ENCODE data around the gene ABAT. TPM values are rescaled to one million over a fixed set of nuclear protein-coding genes. Genes with fewer than 3 reads are reported as not detected.

The ABAT gene
- total and polyA plus RNA-seq, 2 experiments from 2014 or later, result 31.2 to 59.1 TPM

DNA sequence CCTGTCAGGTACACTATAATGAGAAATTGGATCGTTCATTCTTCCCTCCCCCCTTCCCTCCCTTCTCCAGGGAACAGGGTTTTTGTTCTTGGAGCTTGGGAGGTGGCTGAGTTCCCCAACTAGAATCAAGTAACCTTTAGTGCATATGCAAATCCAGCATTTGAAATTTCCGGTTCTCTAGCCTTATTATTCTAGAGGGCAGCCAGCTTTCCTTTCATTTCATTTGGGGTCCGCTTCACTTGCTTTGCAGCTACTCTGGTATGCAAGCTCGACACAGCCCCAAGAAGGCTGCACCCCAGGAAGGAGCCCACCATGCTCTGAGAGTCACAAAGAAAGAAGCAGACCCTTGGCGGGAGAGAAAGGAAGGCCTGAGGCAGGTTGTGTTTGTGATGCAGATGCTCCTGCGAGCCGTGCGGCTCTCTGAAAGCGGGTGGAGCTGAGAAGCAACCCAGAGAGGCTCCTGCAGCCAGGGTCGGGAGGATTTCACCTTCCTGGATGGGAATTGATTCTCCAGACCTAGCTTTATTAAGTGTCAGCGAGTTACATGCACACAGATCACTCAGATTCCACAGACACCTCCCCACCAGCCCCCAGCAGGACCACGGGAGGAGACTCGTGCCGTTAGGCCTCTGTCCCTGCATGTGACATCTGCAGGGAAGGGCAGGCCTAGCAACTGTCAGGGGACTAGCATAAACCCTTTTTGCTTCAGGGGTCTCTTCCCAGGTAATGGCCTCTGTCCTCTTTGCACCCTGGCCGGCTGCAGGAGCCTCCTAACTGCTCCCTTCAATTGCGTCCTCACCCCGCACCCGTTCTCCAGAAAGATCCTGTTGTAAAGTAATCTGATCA is 157.7 kb downstream of the ABAT start:
- H4K20me1 ChIP-seq (ENCODE audit: insufficient read depth, poor library complexity, severe bottlenecking), result no peaks in the 10 kb centered on the region
- H3K4me3 ChIP-seq, result no peak overlapping the region
- DNase-seq (ENCODE audit: low spot score), result no peak
- H3K4me1 ChIP-seq (ENCODE audit: insufficient read depth), result no peaks in the 10 kb centered on the region
- no peaks in the 10 kb centered on the region for H3K27me3 ChIP-seq
- H3K9me2 ChIP-seq (replicated peaks; ENCODE audit: insufficient read depth), result no peaks in the 10 kb centered on the region
- WGBS (ENCODE audit: low lambda C conversion rate, missing lambda C conversion rate), result 80% methylated on average over 18 of the region's 18 CpGs
- no peak for TF ChIP-seq EZH2 (IDR thresholded peaks at IDR 0.05; ENCODE audit: borderline replicate concordance)
- TF ChIP-seq EZH2phosphoT487 (IDR thresholded peaks at IDR 0.05; ENCODE audit: low read depth, severe bottlenecking, unreplicated experiment), result no peak
- TF ChIP-seq, protein P1, sequence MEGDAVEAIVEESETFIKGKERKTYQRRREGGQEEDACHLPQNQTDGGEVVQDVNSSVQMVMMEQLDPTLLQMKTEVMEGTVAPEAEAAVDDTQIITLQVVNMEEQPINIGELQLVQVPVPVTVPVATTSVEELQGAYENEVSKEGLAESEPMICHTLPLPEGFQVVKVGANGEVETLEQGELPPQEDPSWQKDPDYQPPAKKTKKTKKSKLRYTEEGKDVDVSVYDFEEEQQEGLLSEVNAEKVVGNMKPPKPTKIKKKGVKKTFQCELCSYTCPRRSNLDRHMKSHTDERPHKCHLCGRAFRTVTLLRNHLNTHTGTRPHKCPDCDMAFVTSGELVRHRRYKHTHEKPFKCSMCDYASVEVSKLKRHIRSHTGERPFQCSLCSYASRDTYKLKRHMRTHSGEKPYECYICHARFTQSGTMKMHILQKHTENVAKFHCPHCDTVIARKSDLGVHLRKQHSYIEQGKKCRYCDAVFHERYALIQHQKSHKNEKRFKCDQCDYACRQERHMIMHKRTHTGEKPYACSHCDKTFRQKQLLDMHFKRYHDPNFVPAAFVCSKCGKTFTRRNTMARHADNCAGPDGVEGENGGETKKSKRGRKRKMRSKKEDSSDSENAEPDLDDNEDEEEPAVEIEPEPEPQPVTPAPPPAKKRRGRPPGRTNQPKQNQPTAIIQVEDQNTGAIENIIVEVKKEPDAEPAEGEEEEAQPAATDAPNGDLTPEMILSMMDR (IDR thresholded peaks at IDR 0.05; ENCODE audit: poor library complexity), result no peak
- H3K9me3 ChIP-seq (ENCODE audit: low read depth), result no peaks in the 10 kb centered on the region
- H3K27ac ChIP-seq, result no peak overlapping the region
- peaks cover 24% of the 10 kb centered on the region for H3K79me2 ChIP-seq
- no peak overlapping the region for H2AFZ ChIP-seq
- H3K36me3 ChIP-seq (replicated peaks; ENCODE audit: insufficient read depth, low read depth), result no peaks in the 10 kb centered on the region
- H3K4me2 ChIP-seq, result no peak overlapping the region

DNA sequence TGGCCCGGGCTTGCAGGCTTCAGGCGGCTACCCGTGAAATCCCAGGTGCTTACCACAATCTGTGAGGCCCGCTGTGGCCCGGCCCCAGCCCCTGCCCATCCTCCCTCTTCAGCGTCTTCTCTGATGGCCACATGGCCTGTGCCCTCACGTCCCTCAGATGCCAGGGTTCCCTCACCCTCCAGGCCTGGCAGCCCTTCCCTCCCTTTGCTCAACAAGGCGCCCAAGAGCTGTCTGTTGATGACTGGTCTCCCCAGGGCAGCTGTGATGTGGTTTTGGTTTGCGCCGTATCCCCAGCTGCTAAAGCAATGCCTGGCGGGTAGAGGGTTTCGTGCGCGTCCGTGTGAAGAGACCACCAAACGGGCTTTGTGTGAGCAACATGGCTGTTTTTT is 158.3 kb downstream of the ABAT start:
- Histone ChIP-seq H3K27me3 (no peaks in the 10 kb centered on the region), H2AFZ (no peak overlapping the region), H3K4me3 (no peak overlapping the region), H3K9me3 (ENCODE audit: low read depth) (no peaks in the 10 kb centered on the region), H4K20me1 (ENCODE audit: insufficient read depth, poor library complexity, severe bottlenecking) (no peaks in the 10 kb centered on the region), H3K27ac (no peak overlapping the region), H3K9me2 (replicated peaks; ENCODE audit: insufficient read depth) (no peaks in the 10 kb centered on the region), H3K36me3 (replicated peaks; ENCODE audit: insufficient read depth, low read depth) (no peaks in the 10 kb centered on the region), H3K4me1 (ENCODE audit: insufficient read depth) (no peaks in the 10 kb centered on the region), H3K4me2 (no peak overlapping the region), H3K79me2 (peaks cover 30% of the 10 kb centered on the region)
- TF ChIP-seq EZH2phosphoT487 (IDR thresholded peaks at IDR 0.05; ENCODE audit: low read depth, severe bottlenecking, unreplicated experiment) (no peak), EZH2 (IDR thresholded peaks at IDR 0.05; ENCODE audit: borderline replicate concordance) (no peak)
- TF ChIP-seq, protein P1 (IDR thresholded peaks at IDR 0.05; ENCODE audit: poor library complexity), result no peak
- WGBS (ENCODE audit: low lambda C conversion rate, missing lambda C conversion rate), result 90% methylated on average over 16 of the region's 16 CpGs
- DNase-seq (ENCODE audit: low spot score), result no peak

Small RNA genes lying within 50 kb of the gene (small RNA-seq; reads per million reads assigned to genes)
- not detected for gene AC007224.1
- not detected for gene RN7SL743P
- not detected for gene RNU7-63P

Other genes with a start within 250 kb of the ABAT start
- not detected in 2 replicates for gene TMEM114, start 84.1 kb upstream of the ABAT start, total RNA-seq
- gene TMEM114, start 84.1 kb upstream of the ABAT start, polyA plus RNA-seq, result not detected in 2 replicates
- 16.9 and 17.6 TPM in 2 replicates for gene METTL22, start 52.9 kb upstream of the ABAT start, total RNA-seq
- gene METTL22, start 52.9 kb upstream of the ABAT start, polyA plus RNA-seq, result 19.7 and 35.1 TPM in 2 replicates
- 8.4 and 10.9 TPM in 2 replicates for gene TMEM186, start 123.0 kb downstream of the ABAT start, total RNA-seq
- gene TMEM186, start 123.0 kb downstream of the ABAT start, polyA plus RNA-seq, result 18.7 and 20.4 TPM in 2 replicates
- gene PMM2, start 123.2 kb downstream of the ABAT start, total RNA-seq, result 28.9 and 31.3 TPM in 2 replicates
- 28.4 and 34.1 TPM in 2 replicates for gene PMM2, start 123.2 kb downstream of the ABAT start, polyA plus RNA-seq
- gene CARHSP1, start 194.4 kb downstream of the ABAT start, total RNA-seq, result 113 and 140 TPM in 2 replicates
- gene CARHSP1, start 194.4 kb downstream of the ABAT start, polyA plus RNA-seq, result 164 and 167 TPM in 2 replicates
- not detected in 2 replicates for gene LITAFD, start 207.7 kb downstream of the ABAT start, total RNA-seq
- gene LITAFD, start 207.7 kb downstream of the ABAT start, polyA plus RNA-seq, result not detected in 2 replicates